A549 treated with GW870086 at 1 μM for 4 hours (cell line): ENCODE measurements around the gene BTG4. TPM values are rescaled to one million over a fixed set of nuclear protein-coding genes. Genes with fewer than 3 reads are reported as not detected.

Source experiments
- total RNA-seq: library from RNA; stranded (reverse); fragments of 200-300 nt; extraction: Qiagen RNA extraction; gene quantifications from 5 replicates; pipeline ENCODE4 v1.2.3, GENCODE V29; 2022; ENCODE audit warnings: low read depth

BTG4 gene
- total RNA-seq = 0.25 TPM in 1 of 5 replicates, not detected in the others

GRCh38 chr11:111512296-111513239 is at the start of gene BTG4:
BTG4 (minus strand) TSS chr11:111512386; CDS start chr11:111498776, 13,610 bp downstream.

GRCh38 chr11:111540114-111540936 is 28.1 kb upstream of the BTG4 start, which contains the start of gene LAYN:
LAYN (plus strand) TSS chr11:111540720; CDS start chr11:111540844, 124 bp downstream.

GRCh38 chr11:111514216-111515031 is 2.2 kb upstream of the BTG4 start, which contains the start of gene HOATZ:
HOATZ (plus strand) TSS chr11:111514778; CDS start chr11:111514785, 7 bp downstream.

Other genes starting within 250 kb of the BTG4 start
- 0.37 to 1.0 TPM (median 0.81 TPM) in 5 replicates for gene POU2AF3, start 213.8 kb downstream of the BTG4 start, total RNA-seq
- gene POU2AF1, start 133.1 kb downstream of the BTG4 start, total RNA-seq = not detected in 5 replicates
- gene HOATZ, start 2.4 kb upstream of the BTG4 start, total RNA-seq = not detected in 5 replicates
- 3.6 to 4.9 TPM (median 4.2 TPM) in 5 replicates for gene LAYN, start 28.3 kb upstream of the BTG4 start, total RNA-seq
- gene SIK2, start 90.1 kb upstream of the BTG4 start, total RNA-seq = 5.2 to 6.7 TPM (median 5.8 TPM) in 5 replicates